Measurements from ENCODE around the gene MECP2.
"Not testable (repeated sequence)": the region's sequence is repeated elsewhere in the genome, so short reads cannot be mapped to it uniquely, and the experiment has no call there.

MECP2 gene

GRCh38 chrX:154014429-154015380 lies 82.8 kb downstream of the MECP2 start:
- no peak for DNase-seq

DNA sequence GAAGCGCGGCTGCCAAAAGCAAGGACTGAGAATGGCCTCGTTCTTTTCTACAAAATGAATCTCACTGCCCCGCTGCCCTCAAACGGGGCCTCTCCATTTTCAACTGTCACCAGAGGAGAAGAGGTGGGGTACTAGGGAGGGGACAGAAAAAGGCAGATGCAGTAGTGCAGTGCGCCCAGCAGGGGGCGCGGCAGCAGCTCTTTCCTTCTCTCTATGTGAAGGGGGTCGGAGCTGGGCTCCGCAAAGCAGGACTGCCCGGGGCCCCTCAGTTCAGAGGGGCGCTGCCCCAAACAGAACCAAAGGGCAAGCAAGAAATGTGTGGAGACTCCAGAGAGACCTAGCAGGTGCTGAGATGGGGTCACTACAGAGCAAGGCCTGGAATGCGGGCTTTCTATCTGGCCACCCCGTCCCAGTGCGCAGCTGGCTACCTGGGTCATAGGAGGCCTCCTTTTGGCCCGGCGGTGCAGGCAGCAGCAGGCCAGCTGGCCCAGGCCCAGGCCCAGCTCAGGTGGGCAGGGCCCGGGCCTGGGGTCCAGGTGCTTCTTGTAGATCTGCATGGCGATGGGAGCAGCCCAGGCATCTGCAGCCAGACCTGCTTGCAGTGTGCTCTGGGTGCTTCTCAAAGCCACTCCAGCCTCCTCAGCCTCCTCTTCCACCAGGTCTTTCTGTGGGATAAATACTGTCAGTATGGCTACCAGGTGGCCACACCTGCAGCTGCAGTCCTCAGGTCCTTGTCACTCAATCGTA lies 83.7 kb downstream of the MECP2 start:
- no peak for DNase-seq

- DNase-seq: no peak
Measured at GRCh38 chrX:154013001-154013421, 84.5 kb downstream of the MECP2 start.

DNA sequence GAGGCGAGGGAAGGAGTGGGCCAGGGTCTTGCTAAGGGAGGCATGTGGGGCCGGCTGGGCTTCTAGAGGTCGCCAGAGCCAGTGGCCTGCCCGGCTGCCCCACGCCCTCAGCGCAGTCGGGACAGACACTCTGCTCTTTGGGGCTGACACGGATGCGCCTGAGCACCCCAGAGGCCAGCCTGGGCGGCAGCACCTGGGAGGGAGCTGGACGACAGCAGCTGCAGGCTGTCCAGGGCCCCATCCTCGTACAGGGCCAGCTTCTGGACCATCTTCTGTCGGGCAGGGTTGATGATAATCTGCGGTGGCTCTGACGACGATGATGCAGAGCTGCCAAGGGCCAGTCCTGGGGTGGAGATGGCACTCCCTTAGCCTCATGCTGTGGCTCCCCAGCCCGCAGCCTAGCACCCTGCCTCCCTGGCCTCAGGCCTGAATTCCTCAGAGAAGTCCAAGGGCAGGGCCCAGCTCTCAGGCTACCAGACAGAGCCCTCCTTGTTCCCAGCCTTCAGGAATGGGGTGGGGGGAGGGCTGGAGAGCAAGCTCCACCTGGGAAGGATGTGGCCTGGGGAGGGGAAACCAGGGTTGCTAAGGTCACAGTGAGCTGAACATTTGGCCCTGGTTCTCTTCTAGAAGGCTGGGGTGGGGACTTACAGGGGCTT lies 85.1 kb downstream of the MECP2 start:
- DNase-seq: no peak

GRCh38 chrX:154011376-154012335 lies 85.9 kb downstream of the MECP2 start:
- no peak for DNase-seq

GRCh38 chrX:154010330-154011087 lies 87.0 kb downstream of the MECP2 start:
- no peak for DNase-seq

GRCh38 chrX:154008521-154008920 lies 89.0 kb downstream of the MECP2 start:
- DNase-seq: no peak

GRCh38 chrX:154006947-154007346 lies 90.6 kb downstream of the MECP2 start:
- no peak for DNase-seq

GRCh38 chrX:154004315-154004714 lies 93.2 kb downstream of the MECP2 start:
- no peak for DNase-seq

DNA sequence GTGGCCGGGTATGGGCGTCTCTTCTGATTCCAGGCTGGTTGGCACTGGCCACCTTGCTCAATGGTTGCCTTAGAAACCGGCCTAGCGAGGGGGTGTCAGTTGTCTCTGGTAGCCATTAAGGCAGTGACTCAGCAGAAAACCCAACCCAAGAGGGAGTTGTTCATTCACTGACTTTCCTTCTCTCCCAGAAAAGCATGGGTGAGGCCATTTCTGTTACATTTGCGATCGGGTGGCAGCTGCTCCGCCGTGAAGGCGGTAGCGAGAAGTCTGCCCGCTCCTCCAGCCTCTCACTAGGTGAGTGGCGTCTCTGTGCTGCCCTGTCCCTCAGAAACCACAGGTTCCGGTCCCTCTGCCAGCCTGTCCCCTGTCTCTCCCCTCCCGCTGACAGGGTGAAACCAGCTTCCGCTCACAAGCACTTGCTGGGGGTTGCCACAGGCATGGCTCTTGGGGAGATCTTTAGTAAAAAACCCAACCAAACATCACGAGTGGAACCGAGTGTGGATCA lies 95.2 kb downstream of the MECP2 start:
- DNase-seq: peak; percentile 23

- DNase-seq: no peak
Measured at GRCh38 chrX:154000051-154000450, 97.5 kb downstream of the MECP2 start.

- DNase-seq: no peak
Measured at GRCh38 chrX:153999359-154000037, 98.0 kb downstream of the MECP2 start.

GRCh38 chrX:153995504-153995903 lies 102.0 kb downstream of the MECP2 start:
- DNase-seq: no peak

DNA sequence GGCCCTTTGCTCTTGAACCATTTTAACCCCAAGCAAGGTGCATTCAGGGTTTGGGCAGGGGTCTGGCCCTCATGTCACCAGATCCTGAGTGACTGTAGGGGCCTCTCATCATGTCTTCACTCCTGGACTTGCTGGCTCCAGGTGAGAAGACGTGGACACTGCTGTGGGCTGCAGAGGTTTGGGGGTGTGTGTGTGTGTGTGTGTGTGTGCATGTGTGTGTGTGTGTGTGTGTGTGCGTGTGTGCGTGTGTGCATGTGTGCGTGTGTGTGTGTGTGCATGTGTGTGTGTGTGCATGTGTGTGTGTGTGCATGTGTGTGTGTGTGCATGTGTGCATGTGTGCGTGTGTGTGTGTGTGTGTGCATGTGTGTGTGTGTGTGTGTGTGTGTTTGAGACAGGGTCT lies 103.1 kb downstream of the MECP2 start:
- DNase-seq: not testable (repeated sequence)

DNA sequence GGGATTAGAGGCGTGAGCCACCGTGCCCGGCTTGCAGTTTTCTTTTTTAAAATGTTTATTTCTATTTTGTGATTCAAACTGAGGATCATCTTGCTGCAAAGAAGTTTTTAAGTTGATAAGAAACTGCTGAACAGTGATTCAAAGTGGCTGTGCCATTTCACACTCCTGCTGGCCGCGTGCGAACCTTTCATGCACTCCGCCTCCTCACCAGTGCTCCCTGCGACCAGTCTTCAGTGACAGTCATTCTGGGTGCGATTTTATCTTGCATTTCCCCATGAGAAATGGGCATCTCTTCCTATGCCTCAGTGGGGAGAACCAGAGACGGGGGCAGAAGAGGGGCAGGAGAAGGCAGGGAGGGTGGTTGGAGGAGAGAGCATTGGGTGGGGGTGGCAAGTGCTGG lies 103.5 kb downstream of the MECP2 start:
- no peak for DNase-seq

DNA sequence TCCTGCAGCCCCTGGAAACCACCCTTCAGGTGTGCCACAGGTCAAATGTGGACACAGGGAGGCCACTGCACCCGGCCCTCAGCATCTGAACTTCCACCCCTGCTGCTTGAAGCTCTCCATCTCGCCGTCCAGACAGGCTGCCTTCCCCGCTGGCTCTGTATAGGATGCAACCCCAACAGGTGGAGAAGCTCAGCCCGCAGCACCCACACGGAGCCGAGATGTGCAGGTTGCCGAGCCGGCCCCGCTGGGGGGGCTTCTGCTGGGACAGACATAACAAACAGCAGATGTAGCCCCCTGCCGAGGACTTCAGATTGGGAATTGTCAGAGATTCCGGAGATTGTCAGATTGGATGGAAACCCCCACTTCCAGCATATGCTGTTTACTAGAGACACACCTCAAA lies 104.4 kb downstream of the MECP2 start:
- DNase-seq: no peak

DNA sequence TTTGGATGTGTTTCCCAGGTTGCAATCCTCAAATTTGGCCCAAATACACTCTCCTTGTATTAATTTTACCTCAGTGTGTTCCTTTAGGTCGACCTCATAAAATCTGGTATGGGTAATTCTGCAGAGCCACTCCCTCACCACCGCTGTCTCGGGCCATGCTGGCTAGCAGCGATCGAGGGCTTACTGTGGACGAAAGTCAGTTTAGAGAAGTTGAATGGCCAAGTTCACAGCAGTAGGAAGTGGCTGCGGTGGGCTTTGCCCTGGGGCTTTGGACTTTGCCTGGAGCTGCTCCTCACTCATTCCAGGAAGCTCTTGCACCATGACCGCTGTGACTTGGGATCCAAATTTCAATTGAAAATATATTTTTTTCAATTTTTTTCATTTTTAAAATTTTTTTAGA lies 105.3 kb downstream of the MECP2 start:
- DNase-seq: no peak

GRCh38 chrX:153991013-153991580 lies 106.4 kb downstream of the MECP2 start:
- DNase-seq: no peak

DNA sequence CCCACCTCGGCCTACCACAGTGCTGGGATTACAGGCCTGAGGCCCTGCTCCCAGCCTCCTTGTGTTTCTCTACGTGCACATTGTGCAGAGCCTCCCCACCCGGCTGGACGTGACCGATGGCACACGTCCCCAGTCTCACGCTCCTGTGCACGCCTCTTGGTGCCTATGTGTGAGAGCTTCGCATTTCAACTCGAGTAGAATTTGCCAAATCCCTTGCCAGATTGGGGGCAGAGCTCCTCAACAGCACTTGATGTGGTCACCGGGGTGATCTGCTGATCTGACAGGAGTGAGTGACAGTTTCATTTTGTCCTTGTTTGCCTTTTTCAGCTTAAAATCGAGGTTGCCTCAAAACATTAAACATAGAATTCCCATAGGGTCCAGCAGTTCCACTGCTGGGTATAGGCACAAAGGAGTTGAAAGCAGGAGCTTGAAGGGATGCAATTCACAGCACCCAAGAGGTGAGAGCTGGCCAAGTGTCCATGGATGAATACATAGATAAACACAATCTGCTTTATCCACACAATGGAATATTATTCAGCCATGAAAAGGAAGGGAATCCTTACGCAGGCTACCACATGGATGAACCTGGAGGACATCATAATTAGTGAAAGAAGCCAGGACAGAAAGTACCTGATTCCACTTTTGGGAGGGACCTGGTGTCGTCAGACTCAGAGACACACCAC lies 107.4 kb downstream of the MECP2 start:
- no peak for DNase-seq

GRCh38 chrX:153988493-153988892 lies 109.0 kb downstream of the MECP2 start:
- DNase-seq: no peak

Data from GOT3 (cell line).